GM12878 (cell line): ENCODE results near the gene DVL2.

ENCODE experiments used
- CEBPB ChIP-seq, 2 experiments: fragments of 150-350 bp in 1 of 2; IDR thresholded peaks; 2 replicates each; pipeline ENCODE4 v1.6.1; 2012 to 2014; ENCODE audit warnings: low read depth in 2 of 2, low read length in 2 of 2, borderline replicate concordance in 1 of 2, inconsistent platforms in 1 of 2
- CTCF ChIP-seq, 3 experiments: IDR thresholded peaks in 2 of 3; conservative IDR thresholded peaks in 1 of 3; 2 replicates each; pipeline ENCODE4 v1.5.1; 2011; ENCODE audit warnings: low read depth in 3 of 3, low read length in 3 of 3, mild to moderate bottlenecking in 3 of 3, control low read depth in 2 of 3, moderate library complexity in 2 of 3, inconsistent platforms in 1 of 3, mixed read lengths in 1 of 3; ENCODE audit not compliant: control insufficient read depth in 2 of 3, insufficient read depth in 1 of 3; ENCODE audit errors: extremely low read depth in 1 of 3
- NKRF ChIP-seq: fragments of 450-650 bp; conservative IDR thresholded peaks from 2 replicates; pipeline ENCODE4 v1.6.1; 2017; ENCODE audit warnings: mild to moderate bottlenecking, moderate library complexity
- RBBP5 ChIP-seq: fragments of 200-600 bp; sonication (generic); conservative IDR thresholded peaks from 2 replicates; pipeline ENCODE4 v1.6.1; 2016
- SMC3 ChIP-seq: IDR thresholded peaks from 2 replicates; pipeline ENCODE4 v1.6.1; 2011; ENCODE audit warnings: low read length, improper control_type of control experiment, borderline replicate concordance
- USF2 ChIP-seq: IDR thresholded peaks from 2 replicates; pipeline ENCODE4 v1.6.1; 2011; ENCODE audit warnings: low read depth, low read length, improper control_type of control experiment, borderline replicate concordance

- no peak for TF ChIP-seq CEBPB (IDR thresholded peaks at IDR 0.05; ENCODE audit: borderline replicate concordance in 1 of 2, low read depth in 2 of 2, low read length in 2 of 2)
- peak; percentile 83 for TF ChIP-seq NKRF
- peak; percentile 11 to 42 (median 37); a peak in 3 of 6 replicates for TF ChIP-seq CTCF (IDR thresholded peaks at IDR 0.05 in 2 of 3, conservative IDR thresholded peaks at IDR 0.05 in 1 of 3; ENCODE audit: control insufficient read depth in 2 of 3, extremely low read depth in 1 of 3, insufficient read depth in 1 of 3, low read depth in 3 of 3, low read length in 3 of 3)
- TF ChIP-seq SMC3, result no peak
- TF ChIP-seq RBBP5, result no peak
- TF ChIP-seq USF2, result no peak
Measured at GRCh38 chr17:7252176-7253043, 18.1 kb upstream of the DVL2 start, which contains the start of gene ELP5.
